ENCODE measurements around the gene CCDC187.
"Not testable (repeated sequence)": the region's sequence is repeated elsewhere in the genome, so short reads cannot be mapped to it uniquely, and the experiment has no call there.

DNA sequence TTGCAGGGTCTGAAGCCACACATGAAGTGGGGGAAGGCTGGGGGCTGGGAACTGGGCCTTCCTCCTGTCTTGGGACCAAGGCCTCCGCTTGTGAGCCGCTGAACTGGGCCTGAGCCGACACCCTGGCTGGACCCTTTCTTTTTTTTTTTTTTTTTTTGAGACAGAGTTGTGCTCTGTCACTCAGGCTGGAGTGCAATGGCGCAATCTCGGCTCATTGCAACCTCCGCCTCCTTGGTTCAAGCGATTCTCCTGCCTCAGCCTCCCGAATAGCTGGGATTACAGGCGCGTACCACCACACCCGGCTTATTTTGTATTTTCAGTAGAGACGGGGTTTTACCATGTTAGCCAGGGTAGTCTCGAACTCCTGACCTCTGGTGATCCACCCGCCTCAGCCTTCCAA, 15.3 kb upstream of the CCDC187 start:
- TF ChIP-seq FOXP1 (CRISPR knock-in tag; IDR thresholded peaks at IDR 0.05; ENCODE audit: borderline replicate concordance); KAT7 (CRISPR knock-in tag; IDR thresholded peaks at IDR 0.05; ENCODE audit: borderline replicate concordance); CTCF (IDR thresholded peaks at IDR 0.05); CREM (CRISPR knock-in tag; IDR thresholded peaks at IDR 0.05); SOX15 (CRISPR knock-in tag; IDR thresholded peaks at IDR 0.05); GABPB1 (CRISPR knock-in tag; IDR thresholded peaks at IDR 0.05); ESRRA (CRISPR knock-in tag; IDR thresholded peaks at IDR 0.05; ENCODE audit: borderline replicate concordance); TP53 (CRISPR knock-in tag; IDR thresholded peaks at IDR 0.05); ZNF138 (CRISPR knock-in tag; conservative IDR thresholded peaks at IDR 0.05); FOXK1 (CRISPR knock-in tag; IDR thresholded peaks at IDR 0.05); FOXP4 (CRISPR knock-in tag; IDR thresholded peaks at IDR 0.05): not testable (repeated sequence)
- TF ChIP-seq, protein P1, sequence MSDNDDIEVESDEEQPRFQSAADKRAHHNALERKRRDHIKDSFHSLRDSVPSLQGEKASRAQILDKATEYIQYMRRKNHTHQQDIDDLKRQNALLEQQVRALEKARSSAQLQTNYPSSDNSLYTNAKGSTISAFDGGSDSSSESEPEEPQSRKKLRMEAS (CRISPR knock-in tag; IDR thresholded peaks at IDR 0.05), result not testable (repeated sequence)
- TF ChIP-seq, protein P2, sequence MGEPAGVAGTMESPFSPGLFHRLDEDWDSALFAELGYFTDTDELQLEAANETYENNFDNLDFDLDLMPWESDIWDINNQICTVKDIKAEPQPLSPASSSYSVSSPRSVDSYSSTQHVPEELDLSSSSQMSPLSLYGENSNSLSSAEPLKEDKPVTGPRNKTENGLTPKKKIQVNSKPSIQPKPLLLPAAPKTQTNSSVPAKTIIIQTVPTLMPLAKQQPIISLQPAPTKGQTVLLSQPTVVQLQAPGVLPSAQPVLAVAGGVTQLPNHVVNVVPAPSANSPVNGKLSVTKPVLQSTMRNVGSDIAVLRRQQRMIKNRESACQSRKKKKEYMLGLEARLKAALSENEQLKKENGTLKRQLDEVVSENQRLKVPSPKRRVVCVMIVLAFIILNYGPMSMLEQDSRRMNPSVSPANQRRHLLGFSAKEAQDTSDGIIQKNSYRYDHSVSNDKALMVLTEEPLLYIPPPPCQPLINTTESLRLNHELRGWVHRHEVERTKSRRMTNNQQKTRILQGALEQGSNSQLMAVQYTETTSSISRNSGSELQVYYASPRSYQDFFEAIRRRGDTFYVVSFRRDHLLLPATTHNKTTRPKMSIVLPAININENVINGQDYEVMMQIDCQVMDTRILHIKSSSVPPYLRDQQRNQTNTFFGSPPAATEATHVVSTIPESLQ (CRISPR knock-in tag; IDR thresholded peaks at IDR 0.05), result not testable (repeated sequence)
